ENCODE results near the gene BRINP1. TPM values are rescaled to one million over a fixed set of nuclear protein-coding genes. Genes with fewer than 3 reads are reported as not detected.

Gene BRINP1
- total and polyA plus RNA-seq, 10 of the 15 experiments (the other 5 are each of a cell fraction or from before 2014, with no cell fraction given) = not detected

DNA sequence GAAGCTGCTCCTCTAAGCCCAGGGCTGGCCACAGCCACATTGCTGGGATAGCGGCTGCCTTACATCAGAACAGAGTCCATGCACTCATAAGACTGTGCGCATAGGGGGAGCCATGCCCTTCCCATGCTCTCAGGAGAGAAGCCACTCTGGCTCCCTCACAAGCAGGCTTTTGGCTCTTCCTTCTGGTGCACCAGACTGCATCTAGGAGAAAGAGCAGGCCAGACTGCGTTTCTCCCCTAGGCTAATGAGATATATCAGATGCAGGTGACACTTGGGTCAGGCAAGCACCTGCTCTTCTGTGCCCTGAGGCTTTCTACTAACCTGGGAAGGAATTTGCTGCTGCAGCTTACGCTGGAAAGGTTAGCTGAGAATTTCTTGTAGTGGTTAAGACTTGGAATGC, 43.2 kb upstream of the BRINP1 start:
- SMC1A ChIA-PET (ENCODE audit: uncharacterized antibody, unreplicated experiment) = no interaction called here
- in situ Hi-C loops (cut with MboI) (no loop called here), intact Hi-C loops (cut with micrococcal nuclease; ENCODE audit: unreplicated experiment) (no loop called here)
- Histone ChIP-seq H3K9ac (ENCODE audit: control insufficient read depth, insufficient read depth, low read length) (no peak overlapping the region), H3K27me3 (replicated peaks in 1 of 2; ENCODE audit: control insufficient read depth in 2 of 2, insufficient read depth in 2 of 2, low read length in 1 of 2) (no peaks in the 10 kb centered on the region), H3K27ac (ENCODE audit: control insufficient read depth, insufficient read depth) (no peak overlapping the region), H3K4me1 (ENCODE audit: control insufficient read depth, insufficient read depth, low read length) (no peaks in the 10 kb centered on the region), H3K36me3 (ENCODE audit: control insufficient read depth in 2 of 2, insufficient read depth in 2 of 2, low read length in 1 of 2) (no peaks in the 10 kb centered on the region), H3K79me2 (ENCODE audit: control insufficient read depth, insufficient read depth, low read length) (no peaks in the 10 kb centered on the region), H3K4me3 (no peak overlapping the region), H4K20me1 (ENCODE audit: control insufficient read depth, insufficient read depth) (no peaks in the 10 kb centered on the region), H2AFZ (ENCODE audit: control insufficient read depth, low read depth, low read length) (no peak overlapping the region), H3K4me2 (ENCODE audit: control insufficient read depth, insufficient read depth) (no peak overlapping the region), H3K9me3 (replicated peaks; ENCODE audit: control insufficient read depth, insufficient read depth, low read length) (no peaks in the 10 kb centered on the region)
- no peak for ATAC-seq
- no TSS peak for BruUV-seq (replicated peaks)
- RAD21 ChIA-PET (ENCODE audit: unreplicated experiment) = no interaction called here
- no peak for DNase-seq (ENCODE audit: low read depth, low spot score)
- 2% methylated on average over 4 of the region's 4 CpGs for WGBS (ENCODE audit: insufficient coverage, insufficient replicate concordance, low lambda C conversion rate, missing lambda C conversion rate)
- CTCF ChIA-PET = no interaction called here
- no peak for TF ChIP-seq POLR2AphosphoS2 (IDR thresholded peaks at IDR 0.05; ENCODE audit: low read depth, low read length)
- TF ChIP-seq NRF1 (conservative IDR thresholded peaks at IDR 0.05; ENCODE audit: low read depth, low read length) = no peak
- no peak for TF ChIP-seq HCFC1 (IDR thresholded peaks at IDR 0.05; ENCODE audit: low read length)
- no peak for TF ChIP-seq MAX (IDR thresholded peaks at IDR 0.05; ENCODE audit: low read depth, low read length)
- no peak for TF ChIP-seq ZSCAN29 (IDR thresholded peaks at IDR 0.05)
- no peak for TF ChIP-seq ZBTB11 (CRISPR knock-in tag; IDR thresholded peaks at IDR 0.05)
- TF ChIP-seq RAD21 (IDR thresholded peaks at IDR 0.05; ENCODE audit: insufficient read depth, low read depth, low read length) = no peak
- no peak for TF ChIP-seq FOXK2 (IDR thresholded peaks at IDR 0.05)
- TF ChIP-seq ZNF622 (IDR thresholded peaks at IDR 0.05) = no peak
- TF ChIP-seq NFIC (IDR thresholded peaks at IDR 0.05; ENCODE audit: low read depth, low read length) = no peak
- no peak for TF ChIP-seq PAX8 (IDR thresholded peaks at IDR 0.05)
- TF ChIP-seq DPF2 (IDR thresholded peaks at IDR 0.05) = no peak
- no peak for TF ChIP-seq RAD51 (IDR thresholded peaks at IDR 0.05)
- POLR2A ChIA-PET = no interaction called here
- no peak for FAIRE-seq

Measured in GM12878 (cell line).